ENCODE results near the gene SMAD4. TPM values are rescaled to one million over a fixed set of nuclear protein-coding genes. Genes with fewer than 3 reads are reported as not detected.

Gene SMAD4
- total RNA-seq, 1 experiment from 2014 or later: 96.3 TPM

- RAD21 ChIA-PET (ENCODE audit: low non-redundant PET in 1 of 2, low total read pairs in 2 of 2, uncharacterized antibody in 2 of 2, unreplicated experiment in 2 of 2): interaction anchor here in 1 of 2 experiments (0.7 kb wide), 1 partner anchor 398 kb away, joined by 3 read pairs; no protein-coding TSS in a partner anchor
- no peaks in the 10 kb centered on the region for H4K20me1 ChIP-seq (ENCODE audit: insufficient read depth)
- no peak overlapping the region for H3K4me3 ChIP-seq (replicated peaks in 1 of 2; ENCODE audit: low read depth in 1 of 2, low read length in 2 of 2)
- intact Hi-C loops (cut with micrococcal nuclease): no loop called here
- H3K4me1 ChIP-seq (ENCODE audit: control insufficient read depth in 1 of 2, insufficient read depth in 2 of 2, low read length in 2 of 2): no peaks in the 10 kb centered on the region
- BruUV-seq (replicated peaks): no TSS peak
- H3K4me2 ChIP-seq (ENCODE audit: low read length): no peak overlapping the region
- no peak for ATAC-seq
- H3K36me3 ChIP-seq (ENCODE audit: control insufficient read depth in 1 of 2, insufficient read depth in 2 of 2, low read length in 2 of 2): no peaks in the 10 kb centered on the region
- CTCF ChIA-PET: no interaction called here
- H3K27ac ChIP-seq (ENCODE audit: low read depth, low read length): no peak overlapping the region
- no peaks in the 10 kb centered on the region for H3K27me3 ChIP-seq (ENCODE audit: insufficient read depth, low read length)
- H3K9me2 ChIP-seq (ENCODE audit: insufficient read depth): no peaks in the 10 kb centered on the region
- H3K9ac ChIP-seq (ENCODE audit: low read length): no peak overlapping the region
- POLR2A ChIA-PET: no interaction called here
- no peak for DNase-seq (ENCODE audit: low read depth, low spot score)
- H2AFZ ChIP-seq (ENCODE audit: low read depth, low read length, poor library complexity, severe bottlenecking): no peak overlapping the region
- H3K79me2 ChIP-seq (ENCODE audit: insufficient read depth, low read length): no peaks in the 10 kb centered on the region
- no peak for TF ChIP-seq ZNF274 (IDR thresholded peaks at IDR 0.05; ENCODE audit: low read depth, low read length)
- TF ChIP-seq YY1 (IDR thresholded peaks at IDR 0.05; ENCODE audit: extremely low read depth, insufficient replicate concordance, low read depth, low read length): no peak
- TF ChIP-seq ZBTB33 (IDR thresholded peaks at IDR 0.05; ENCODE audit: extremely low read depth, insufficient replicate concordance, low read length): no peak
- TF ChIP-seq ZFX (IDR thresholded peaks at IDR 0.05): no peak
- TF ChIP-seq REST (IDR thresholded peaks at IDR 0.05; ENCODE audit: low read depth): no peak
- no peak for TF ChIP-seq ELF1 (IDR thresholded peaks at IDR 0.05; ENCODE audit: borderline replicate concordance, low read depth)
- no peak for TF ChIP-seq EZH2 (IDR thresholded peaks at IDR 0.05)
- TF ChIP-seq POLR2AphosphoS5 (IDR thresholded peaks at IDR 0.05; ENCODE audit: low read depth, low read length): no peak
- TF ChIP-seq RAD21 (IDR thresholded peaks at IDR 0.05; ENCODE audit: low read depth): no peak
- no peak for TF ChIP-seq POLR2A (IDR thresholded peaks at IDR 0.05; ENCODE audit: borderline replicate concordance, extremely low read depth, insufficient read depth, insufficient read length)
- no peak for TF ChIP-seq SIN3A (IDR thresholded peaks at IDR 0.05; ENCODE audit: low read depth)
- no peak for TF ChIP-seq EZH2phosphoT487 (IDR thresholded peaks at IDR 0.05; ENCODE audit: borderline replicate concordance)
- no peak for TF ChIP-seq SRF (IDR thresholded peaks at IDR 0.05; ENCODE audit: low read depth)
- no peak for TF ChIP-seq MAX (IDR thresholded peaks at IDR 0.05)
- no peak for TF ChIP-seq TCF7L2 (IDR thresholded peaks at IDR 0.05; ENCODE audit: borderline replicate concordance, extremely low read depth, insufficient read depth, insufficient read length)
- TF ChIP-seq EGR1 (IDR thresholded peaks at IDR 0.05; ENCODE audit: low read depth): no peak
- TF ChIP-seq FOSL1 (IDR thresholded peaks at IDR 0.05; ENCODE audit: low read depth): no peak
- no peak for TF ChIP-seq CBX3 (IDR thresholded peaks at IDR 0.05; ENCODE audit: low read depth)
- TF ChIP-seq JUND (IDR thresholded peaks at IDR 0.05): no peak
- H3K9me3 ChIP-seq (ENCODE audit: control insufficient read depth in 1 of 2, insufficient read depth in 1 of 2, low read depth in 1 of 2, low read length in 2 of 2): no peaks in the 10 kb centered on the region
Observed at GRCh38 chr18:50992351-50992762, 37.7 kb upstream of the SMAD4 start.

All from HCT116 (cell line).